A172 (cell line): ENCODE data around the gene FABP2. TPM values are rescaled to one million over a fixed set of nuclear protein-coding genes. Genes with fewer than 3 reads are reported as not detected.

Source experiments
- total RNA-seq: library from RNA; depleted of rRNA; stranded (reverse); fragments of >200 nt; shearing (Covaris generic); gene quantifications from 2 replicates; pipeline ENCODE4 v1.2.3, GENCODE V29; 2014; rRNA removed

The FABP2 gene
- total RNA-seq, 1 experiment from 2014 or later, result not detected

Other genes with a start within 250 kb of the FABP2 start
- gene MYOZ2, start 186.3 kb downstream of the FABP2 start, total RNA-seq, result 0.10 TPM in 1 of 2 replicates, not detected in the other
- gene USP53, start 109.4 kb downstream of the FABP2 start, total RNA-seq, result 7.6 and 16.9 TPM in 2 replicates